Stimulated activated CD4-positive, alpha-beta T cell treated with anti-CD3 and anti-CD28 coated beads, Interleukin-15, amount 100 ng/mL, for 1 hour (primary cell): Measurements from ENCODE around the gene METTL21A.
"Not testable (repeated sequence)": the region's sequence is repeated elsewhere in the genome, so short reads cannot be mapped to it uniquely, and the experiment has no call there.

ENCODE experiments used
- DNase-seq, 2 donors: peaks; one replicate each; pipeline ENCODE4 v3.0.0-alpha.2; 2020; ENCODE audit warnings: low read depth in 1 of 2, low spot score in 1 of 2

Gene METTL21A

GRCh38 chr2:207625014-207625907 lies at the start of gene METTL21A:
Gene METTL21A (minus strand): TSS chr2:207625394. CDS start chr2:207624375, 1,019 bp downstream.
- peak; percentile 90 to 91 for DNase-seq

GRCh38 chr2:207674826-207675225 lies 49.6 kb upstream of the METTL21A start:
- DNase-seq = no peak

- DNase-seq = no peak
Observed at GRCh38 chr2:207674266-207674774, 49.1 kb upstream of the METTL21A start.

- no peak for DNase-seq
Observed at GRCh38 chr2:207673431-207673830, 48.2 kb upstream of the METTL21A start.

GRCh38 chr2:207670887-207671286 lies 45.7 kb upstream of the METTL21A start:
- DNase-seq = no peak

GRCh38 chr2:207663870-207664545 lies 38.8 kb upstream of the METTL21A start:
- DNase-seq = no peak

- no peak for DNase-seq
Observed at GRCh38 chr2:207662203-207662602, 37.0 kb upstream of the METTL21A start.

GRCh38 chr2:207660994-207661393 lies 35.8 kb upstream of the METTL21A start:
- DNase-seq = no peak

- DNase-seq = no peak
Observed at GRCh38 chr2:207658156-207658555, 33.0 kb upstream of the METTL21A start.

GRCh38 chr2:207655000-207655399 lies 29.8 kb upstream of the METTL21A start:
- no peak for DNase-seq

- DNase-seq = not testable (repeated sequence)
Observed at GRCh38 chr2:207646582-207646981, 21.4 kb upstream of the METTL21A start.

- DNase-seq = no peak
Observed at GRCh38 chr2:207643892-207644291, 18.7 kb upstream of the METTL21A start.

- no peak for DNase-seq
Observed at GRCh38 chr2:207640661-207641060, 15.5 kb upstream of the METTL21A start.

- no peak for DNase-seq
Observed at GRCh38 chr2:207640160-207640559, 15.0 kb upstream of the METTL21A start.

GRCh38 chr2:207639288-207639687 lies 14.1 kb upstream of the METTL21A start:
- DNase-seq = not testable (repeated sequence)

GRCh38 chr2:207635468-207636200 lies 10.4 kb upstream of the METTL21A start:
- no peak for DNase-seq

GRCh38 chr2:207633686-207634085 lies 8.5 kb upstream of the METTL21A start:
- no peak for DNase-seq

GRCh38 chr2:207632575-207633493 lies 7.6 kb upstream of the METTL21A start:
- no peak for DNase-seq

GRCh38 chr2:207630491-207630890 lies 5.3 kb upstream of the METTL21A start:
- DNase-seq = no peak

- no peak for DNase-seq
Observed at GRCh38 chr2:207629553-207629952, 4.4 kb upstream of the METTL21A start.
